Epithelial cell of esophagus (primary cell): Measurements from ENCODE around the gene TUT1.
A peak's percentile ranks its signal among the peaks of the same experiment; 100 is the strongest.
"Not testable (repeated sequence)": the region's sequence is repeated elsewhere in the genome, so short reads cannot be mapped to it uniquely, and the experiment has no call there.

Source experiments
- DNase-seq: peaks from one replicate; pipeline ENCODE4 v3.0.0; 2010; ENCODE audit warnings: low read depth
- H3K4me3 ChIP-seq: 2 replicates; pipeline ENCODE4 v1.5.1; 2011; ENCODE audit warnings: mild to moderate bottlenecking, low read length, control low read depth
- TF ChIP-seq, protein P1 (sequence below): IDR thresholded peaks from 2 replicates; pipeline ENCODE4 v1.5.1; 2011; ENCODE audit warnings: low read depth, mild to moderate bottlenecking, low read length, control low read depth, inconsistent platforms; ENCODE audit not compliant: insufficient read depth; ENCODE audit errors: missing control alignments

Gene TUT1

GRCh38 chr11:62591448-62592145 is at the start of gene TUT1:
Gene TUT1, minus strand, starts transcription at chr11:62591523. Its CDS starts 38 bp downstream, at chr11:62591485.
- peak within 1 kb of the TSS; percentile 70 for H3K4me3 ChIP-seq
- DNase-seq, result peak; percentile 100
- TF ChIP-seq, protein P1, sequence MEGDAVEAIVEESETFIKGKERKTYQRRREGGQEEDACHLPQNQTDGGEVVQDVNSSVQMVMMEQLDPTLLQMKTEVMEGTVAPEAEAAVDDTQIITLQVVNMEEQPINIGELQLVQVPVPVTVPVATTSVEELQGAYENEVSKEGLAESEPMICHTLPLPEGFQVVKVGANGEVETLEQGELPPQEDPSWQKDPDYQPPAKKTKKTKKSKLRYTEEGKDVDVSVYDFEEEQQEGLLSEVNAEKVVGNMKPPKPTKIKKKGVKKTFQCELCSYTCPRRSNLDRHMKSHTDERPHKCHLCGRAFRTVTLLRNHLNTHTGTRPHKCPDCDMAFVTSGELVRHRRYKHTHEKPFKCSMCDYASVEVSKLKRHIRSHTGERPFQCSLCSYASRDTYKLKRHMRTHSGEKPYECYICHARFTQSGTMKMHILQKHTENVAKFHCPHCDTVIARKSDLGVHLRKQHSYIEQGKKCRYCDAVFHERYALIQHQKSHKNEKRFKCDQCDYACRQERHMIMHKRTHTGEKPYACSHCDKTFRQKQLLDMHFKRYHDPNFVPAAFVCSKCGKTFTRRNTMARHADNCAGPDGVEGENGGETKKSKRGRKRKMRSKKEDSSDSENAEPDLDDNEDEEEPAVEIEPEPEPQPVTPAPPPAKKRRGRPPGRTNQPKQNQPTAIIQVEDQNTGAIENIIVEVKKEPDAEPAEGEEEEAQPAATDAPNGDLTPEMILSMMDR, result no peak

DNA sequence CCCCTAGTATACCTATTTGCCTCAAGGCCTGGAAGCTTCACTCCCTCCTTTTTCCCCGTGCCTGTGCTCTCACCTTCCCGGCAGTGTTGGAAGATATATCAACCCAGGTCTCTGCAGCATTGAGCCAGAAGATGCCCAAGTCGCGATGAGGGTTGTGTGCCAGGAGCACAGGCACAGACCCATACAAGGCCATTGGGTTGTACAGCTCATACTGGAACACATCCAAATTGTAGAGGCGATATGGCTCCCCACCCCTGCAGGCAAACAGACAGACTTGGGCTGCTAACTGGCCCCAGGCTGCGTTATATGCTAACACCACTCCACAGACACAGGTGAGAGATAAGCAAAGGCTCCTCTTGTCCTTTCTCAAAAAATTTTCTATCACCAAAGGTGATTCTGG is 41.2 kb upstream of the TUT1 start:
- TF ChIP-seq, protein P1, result no peak
- no peak overlapping the region for H3K4me3 ChIP-seq
- DNase-seq, result no peak

- no peak overlapping the region for H3K4me3 ChIP-seq
- peak; percentile 26 for DNase-seq
- TF ChIP-seq, protein P1, result peak; percentile 21
These were observed 36.4 kb upstream of the TUT1 start for GRCh38 chr11:62627713-62628112.

DNA sequence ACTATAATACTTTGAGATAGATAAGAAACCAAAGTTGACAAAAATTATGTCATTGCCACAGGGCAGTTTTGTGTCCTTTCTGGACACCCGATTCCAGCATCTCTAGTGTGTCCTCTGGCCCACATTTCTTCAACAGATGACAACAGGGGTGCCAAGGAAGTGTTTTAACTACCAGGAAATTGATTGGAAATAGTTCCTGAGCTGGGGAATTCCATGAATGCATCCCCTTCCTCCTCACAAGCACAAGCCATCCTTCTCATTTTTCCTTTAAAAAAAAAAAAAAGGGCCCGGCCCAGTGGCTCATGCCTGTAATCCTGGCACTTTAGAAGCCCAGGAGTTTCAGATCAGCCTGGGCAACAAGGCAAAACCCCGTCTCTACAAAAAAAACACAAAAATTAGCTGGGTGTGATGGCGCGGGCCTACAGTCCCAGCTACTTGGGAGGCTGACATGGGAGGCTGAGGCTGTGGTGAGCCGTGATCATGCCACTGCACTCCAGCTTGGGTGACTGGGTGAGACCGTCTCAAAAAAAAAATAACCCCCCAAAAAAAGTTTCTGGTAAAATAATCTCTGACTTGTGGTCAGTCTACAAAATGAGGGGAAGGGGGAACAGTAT is 31.3 kb upstream of the TUT1 start:
- no peak overlapping the region for H3K4me3 ChIP-seq
- DNase-seq, result no peak
- TF ChIP-seq, protein P1, result no peak

- peak within 1 kb of the TSS; percentile 88 for H3K4me3 ChIP-seq
- peak; percentile 99 for DNase-seq
- TF ChIP-seq, protein P1, result no peak
These were observed 30.5 kb upstream of the TUT1 start, which contains the start of gene B3GAT3 for GRCh38 chr11:62621567-62622470. Gene B3GAT3, minus strand, starts transcription at chr11:62621986. Its CDS starts 39 bp downstream, at chr11:62621947.

DNA sequence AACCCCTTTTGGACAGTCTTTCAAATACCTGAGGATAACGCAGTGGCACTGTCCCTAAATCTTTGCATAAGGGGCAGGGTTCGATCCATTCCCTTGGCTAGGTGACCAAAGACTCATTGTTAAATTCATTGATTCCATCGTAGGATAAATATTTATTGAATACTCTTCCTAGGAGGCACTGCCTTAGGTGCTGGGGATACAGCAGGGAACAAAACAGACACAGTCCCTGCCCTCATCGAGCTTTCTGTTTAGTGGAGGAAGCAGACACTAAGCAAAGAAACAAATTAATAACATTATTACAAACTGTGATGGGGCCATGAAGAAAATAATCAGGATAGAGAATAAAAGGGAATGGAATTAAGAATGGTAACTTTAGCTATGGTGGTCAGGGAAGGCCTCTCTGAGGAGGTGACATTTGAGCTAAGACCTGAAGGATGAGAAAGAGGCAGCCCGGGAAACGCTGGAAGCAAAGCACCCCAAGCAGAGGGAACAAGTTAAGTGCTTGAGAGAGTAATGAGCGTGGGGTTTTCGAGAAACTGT is 29.8 kb upstream of the TUT1 start:
- H3K4me3 ChIP-seq, result peak overlapping the region; percentile 88
- TF ChIP-seq, protein P1, result no peak
- no peak for DNase-seq

- not testable (repeated sequence) for H3K4me3 ChIP-seq, DNase-seq
These were observed 25.6 kb upstream of the TUT1 start for GRCh38 chr11:62616957-62617356.
